T-cell (primary cell): Measurements from ENCODE around the gene STAT5B. TPM values are rescaled to one million over a fixed set of nuclear protein-coding genes. Genes with fewer than 3 reads are reported as not detected.
A peak's percentile ranks its signal among the peaks of the same experiment; 100 is the strongest.
"Not testable (repeated sequence)": the region's sequence is repeated elsewhere in the genome, so short reads cannot be mapped to it uniquely, and the experiment has no call there.

Source experiments
- ATAC-seq, 4 experiments: fragments of 200-7000 bp in 3 of 4; fragments of 150-1000 bp in 1 of 4; cut with Tn5 transposase; replicated peaks in 1 of 4; 1 replicate in 3 of 4; 2 replicates in 1 of 4; pipeline ENCODE4 v1.10.0; 2021; ENCODE audit warnings: moderate library complexity in 3 of 4, mild to moderate bottlenecking in 2 of 4, moderate number of reproducible peaks in 1 of 4
- CTCF ChIA-PET, 2 donors: fragments of 300-600 bp; sonication (Branson Sonifier 250); formaldehyde crosslinking; loops; one replicate each; lab custom pipeline; 2022; ENCODE audit warnings: antibody characterized with exemption in 2 of 2; lab: Charles Lee
- POLR2A ChIA-PET, 2 donors: fragments of 300-600 bp; sonication (Branson Sonifier 250); formaldehyde crosslinking; loops; one replicate each; lab custom pipeline; 2022; ENCODE audit warnings: antibody characterized with exemption in 2 of 2; lab: Charles Lee
- DNase-seq, 35 experiments: peaks; one replicate each; pipeline versions ENCODE4 v3.0.0 to v3.0.0-alpha.2; 2013 to 2023
- H3K27ac ChIP-seq: one replicate; pipeline ENCODE4 v1.5.1; 2013; ENCODE audit warnings: low read length
- H3K27me3 ChIP-seq, 2 experiments: replicated peaks in 1 of 2; 1 replicate in 1 of 2; 2 replicates in 1 of 2; pipeline versions ENCODE4 v1.6.1 to v1.7.0; 2013; ENCODE audit warnings: low read length in 1 of 2, mixed read lengths in 1 of 2; ENCODE audit not compliant: control insufficient read depth in 2 of 2, insufficient read depth in 2 of 2; ENCODE audit errors: extremely low read depth in 1 of 2
- H3K36me3 ChIP-seq, 2 donors: 1 replicate in 1 of 2; 2 replicates in 1 of 2; pipeline versions ENCODE4 v1.6.1 to v1.7.0; 2013; ENCODE audit warnings: low read length in 1 of 2; ENCODE audit not compliant: control insufficient read depth in 2 of 2, insufficient read depth in 1 of 2; ENCODE audit errors: extremely low read depth in 1 of 2
- H3K4me1 ChIP-seq, 2 experiments: 1 replicate in 1 of 2; 2 replicates in 1 of 2; pipeline versions ENCODE4 v1.6.1 to v1.7.0; 2013; ENCODE audit warnings: low read length in 2 of 2, mixed read lengths in 1 of 2; ENCODE audit not compliant: insufficient read depth in 2 of 2, control insufficient read depth in 1 of 2; ENCODE audit errors: extremely low read depth in 1 of 2
- H3K4me3 ChIP-seq, 2 donors: 1 replicate in 1 of 2; 2 replicates in 1 of 2; pipeline versions ENCODE4 v1.5.1 to v1.7.0; 2013; ENCODE audit warnings: mild to moderate bottlenecking in 2 of 2, low read length in 1 of 2, moderate library complexity in 1 of 2; ENCODE audit not compliant: control insufficient read depth in 1 of 2; ENCODE audit errors: extremely low read depth in 1 of 2
- H3K9me3 ChIP-seq: 2 replicates; pipeline ENCODE4 v1.7.0; 2013
- H3K27ac Mint-ChIP-seq, 2 donors: one replicate each; pipeline ENCODE4 v1.8.0; 2020 to 2021; ENCODE audit warnings: mild to moderate bottlenecking in 2 of 2, mixed read lengths in 2 of 2
- H3K27me3 Mint-ChIP-seq, 2 donors: one replicate each; pipeline ENCODE4 v1.8.0; 2021 to 2022; ENCODE audit warnings: mixed read lengths in 2 of 2
- H3K36me3 Mint-ChIP-seq: one replicate; pipeline ENCODE4 v1.8.0; 2021; ENCODE audit warnings: mixed read lengths
- H3K4me1 Mint-ChIP-seq, 3 donors: one replicate each; pipeline ENCODE4 v1.8.0; 2020 to 2022; ENCODE audit warnings: mixed read lengths in 3 of 3, mild to moderate bottlenecking in 1 of 3
- H3K4me3 Mint-ChIP-seq, 3 donors: one replicate each; pipeline ENCODE4 v1.8.0; 2020 to 2022; ENCODE audit warnings: mild to moderate bottlenecking in 3 of 3, mixed read lengths in 3 of 3, moderate library complexity in 3 of 3
- H3K9me3 Mint-ChIP-seq, 3 donors: one replicate each; pipeline ENCODE4 v1.8.0; 2020 to 2022; ENCODE audit warnings: mixed read lengths in 3 of 3
- WGBS: methylation state at CpG from one replicate; pipeline ENCODE4 v1.1.5; 2013; ENCODE audit warnings: missing lambda C conversion rate; ENCODE audit not compliant: insufficient coverage; 5-methylcytosine and 5-hydroxymethylcytosine counted together
- total RNA-seq, 35 experiments: library from RNA in 6 of 35; stranded (reverse) in 6 of 35; fragments of 120-200 nt in 1 of 35; gene quantifications; one replicate each; pipeline versions ENCODE4 v1.2.1 to v1.2.4 and lab custom pipeline; 2013 to 2026

The STAT5B gene
- total RNA-seq, 5 donors from 2014 or later (not counting 1 experiment from before 2014, with no cell fraction given): 178 to 205 (median 186) TPM

- CTCF ChIA-PET, ATAC-seq, DNase-seq, H3K27me3 ChIP-seq, H3K27ac Mint-ChIP-seq, H3K27me3 Mint-ChIP-seq, H3K4me3 Mint-ChIP-seq, H3K27ac ChIP-seq, POLR2A ChIA-PET, H3K4me1 ChIP-seq, H3K9me3 ChIP-seq, H3K9me3 Mint-ChIP-seq, H3K4me3 ChIP-seq: not testable (repeated sequence)
- peaks cover 23 to 71% of the 10 kb centered on the region in 2 donors for H3K36me3 ChIP-seq
- peaks cover 9 to 30% (median 12%) of the 10 kb centered on the region in 3 donors for H3K4me1 Mint-ChIP-seq
- peaks cover 58% of the 10 kb centered on the region for H3K36me3 Mint-ChIP-seq
- no CpG with 5 or more reads among the region's 17 CpGs for WGBS
Observed at GRCh38 chr17:42299913-42300312, 23.7 kb upstream of the STAT5B start.

- ATAC-seq, H3K27ac ChIP-seq, H3K4me3 ChIP-seq, DNase-seq, H3K27me3 ChIP-seq, H3K27me3 Mint-ChIP-seq, H3K9me3 ChIP-seq, H3K4me3 Mint-ChIP-seq, H3K27ac Mint-ChIP-seq, H3K4me1 ChIP-seq, POLR2A ChIA-PET, H3K9me3 Mint-ChIP-seq, CTCF ChIA-PET: not testable (repeated sequence)
- Mint-ChIP-seq H3K4me1 (peaks cover 5 to 25% (median 9%) of the 10 kb centered on the region in 3 donors), H3K36me3 (peaks cover 56% of the 10 kb centered on the region)
- H3K36me3 ChIP-seq: peaks cover 20 to 72% of the 10 kb centered on the region in 2 donors
- WGBS: 96% methylated on average over 8 of the region's 10 CpGs
Observed at GRCh38 chr17:42299361-42299760, 23.2 kb upstream of the STAT5B start.

GRCh38 chr17:42297775-42298174, 21.6 kb upstream of the STAT5B start:
- DNase-seq, H3K4me1 ChIP-seq, H3K27me3 Mint-ChIP-seq, H3K27ac Mint-ChIP-seq, H3K9me3 Mint-ChIP-seq, ATAC-seq, POLR2A ChIA-PET, H3K9me3 ChIP-seq, CTCF ChIA-PET, H3K27me3 ChIP-seq, H3K27ac ChIP-seq, H3K4me3 ChIP-seq, H3K4me3 Mint-ChIP-seq: not testable (repeated sequence)
- H3K4me1 Mint-ChIP-seq: peaks cover 10 to 17% (median 11%) of the 10 kb centered on the region in 3 donors
- H3K36me3 Mint-ChIP-seq: peaks cover 50% of the 10 kb centered on the region
- no CpG with 5 or more reads among the region's 10 CpGs for WGBS
- peaks cover 18 to 68% of the 10 kb centered on the region in 2 donors for H3K36me3 ChIP-seq

- Mint-ChIP-seq H3K36me3 (peaks cover 44% of the 10 kb centered on the region), H3K27ac (no peak overlapping the region), H3K4me1 (peaks cover 16 to 22% (median 18%) of the 10 kb centered on the region in 3 donors), H3K9me3 (no peaks in the 10 kb centered on the region), H3K27me3 (no peaks in the 10 kb centered on the region), H3K4me3 (no peak overlapping the region)
- peaks cover 8 to 53% of the 10 kb centered on the region in 2 donors for H3K36me3 ChIP-seq
- DNase-seq (no peak), ATAC-seq (no peak)
- ChIA-PET POLR2A (no interaction called here), CTCF (interaction anchor here in 1 of 2 donors (0.7 kb wide), 1 partner anchor 74 kb away, joined by 3 read pairs; no protein-coding TSS in a partner anchor)
- H3K27ac ChIP-seq: no peak overlapping the region
- peaks cover 0 to 1% of the 10 kb centered on the region in 2 experiments for H3K4me1 ChIP-seq
- no peak overlapping the region for H3K4me3 ChIP-seq
- 100% methylated on average over 1 of the region's 3 CpGs for WGBS
- H3K27me3 ChIP-seq: no peaks in the 10 kb centered on the region
- no peaks in the 10 kb centered on the region for H3K9me3 ChIP-seq
Observed at GRCh38 chr17:42296012-42296411, 19.8 kb upstream of the STAT5B start.

GRCh38 chr17:42294469-42295398, 18.5 kb upstream of the STAT5B start:
- no peak overlapping the region for H3K4me3 ChIP-seq
- ATAC-seq (no peak), DNase-seq (no peak)
- peaks cover 2 to 14% of the 10 kb centered on the region in 2 experiments for H3K4me1 ChIP-seq
- 100% methylated on average over 1 of the region's 12 CpGs for WGBS
- Mint-ChIP-seq H3K27me3 (no peaks in the 10 kb centered on the region), H3K36me3 (peaks cover 46% of the 10 kb centered on the region), H3K4me1 (peaks cover 29 to 34% (median 31%) of the 10 kb centered on the region in 3 donors), H3K4me3 (no peak overlapping the region), H3K27ac (peak overlapping the region in 1 of 2 donors; percentile 50), H3K9me3 (no peaks in the 10 kb centered on the region)
- CTCF ChIA-PET: interaction anchor here (0.7 to 1.0 kb wide), 3 partner anchors 73 to 257 kb away, joined by 4 to 5 read pairs (median 5); no protein-coding TSS in a partner anchor
- no peak overlapping the region for H3K27ac ChIP-seq
- H3K27me3 ChIP-seq: no peaks in the 10 kb centered on the region
- POLR2A ChIA-PET: interaction anchor here in 1 of 2 donors (0.7 kb wide), 1 partner anchor 25 kb away, joined by 3 read pairs; no protein-coding TSS in a partner anchor
- H3K36me3 ChIP-seq: peaks cover 8 to 55% of the 10 kb centered on the region in 2 donors
- no peaks in the 10 kb centered on the region for H3K9me3 ChIP-seq

- ChIA-PET CTCF (interaction anchor here in 1 of 2 donors (0.6 to 3.2 kb wide), 2 partner anchors 18 to 69 kb away, joined by 5 to 22 read pairs; no protein-coding TSS in a partner anchor), POLR2A (no interaction called here)
- H3K4me3 Mint-ChIP-seq: no peak overlapping the region
- H3K27me3 Mint-ChIP-seq: no peaks in the 10 kb centered on the region
- H3K9me3 ChIP-seq: no peaks in the 10 kb centered on the region
- no peaks in the 10 kb centered on the region for H3K9me3 Mint-ChIP-seq
- peak overlapping the region; percentile 79 to 92 for H3K27ac Mint-ChIP-seq
- H3K27me3 ChIP-seq: no peaks in the 10 kb centered on the region
- peaks cover 49 to 62% (median 56%) of the 10 kb centered on the region in 3 donors for H3K4me1 Mint-ChIP-seq
- H3K27ac ChIP-seq: no peak overlapping the region
- H3K4me1 ChIP-seq: peaks cover 19 to 44% of the 10 kb centered on the region in 2 experiments
- WGBS: 98% methylated on average over 6 of the region's 11 CpGs
- H3K36me3 ChIP-seq: peaks cover 8 to 34% of the 10 kb centered on the region in 2 donors
- H3K36me3 Mint-ChIP-seq: peaks cover 37% of the 10 kb centered on the region
- no peak overlapping the region for H3K4me3 ChIP-seq
- no peak for DNase-seq
- no peak for ATAC-seq
Observed at GRCh38 chr17:42291129-42291528, 14.9 kb upstream of the STAT5B start.
